ENCODE measurements around the gene SHH.

Gene SHH

DNA sequence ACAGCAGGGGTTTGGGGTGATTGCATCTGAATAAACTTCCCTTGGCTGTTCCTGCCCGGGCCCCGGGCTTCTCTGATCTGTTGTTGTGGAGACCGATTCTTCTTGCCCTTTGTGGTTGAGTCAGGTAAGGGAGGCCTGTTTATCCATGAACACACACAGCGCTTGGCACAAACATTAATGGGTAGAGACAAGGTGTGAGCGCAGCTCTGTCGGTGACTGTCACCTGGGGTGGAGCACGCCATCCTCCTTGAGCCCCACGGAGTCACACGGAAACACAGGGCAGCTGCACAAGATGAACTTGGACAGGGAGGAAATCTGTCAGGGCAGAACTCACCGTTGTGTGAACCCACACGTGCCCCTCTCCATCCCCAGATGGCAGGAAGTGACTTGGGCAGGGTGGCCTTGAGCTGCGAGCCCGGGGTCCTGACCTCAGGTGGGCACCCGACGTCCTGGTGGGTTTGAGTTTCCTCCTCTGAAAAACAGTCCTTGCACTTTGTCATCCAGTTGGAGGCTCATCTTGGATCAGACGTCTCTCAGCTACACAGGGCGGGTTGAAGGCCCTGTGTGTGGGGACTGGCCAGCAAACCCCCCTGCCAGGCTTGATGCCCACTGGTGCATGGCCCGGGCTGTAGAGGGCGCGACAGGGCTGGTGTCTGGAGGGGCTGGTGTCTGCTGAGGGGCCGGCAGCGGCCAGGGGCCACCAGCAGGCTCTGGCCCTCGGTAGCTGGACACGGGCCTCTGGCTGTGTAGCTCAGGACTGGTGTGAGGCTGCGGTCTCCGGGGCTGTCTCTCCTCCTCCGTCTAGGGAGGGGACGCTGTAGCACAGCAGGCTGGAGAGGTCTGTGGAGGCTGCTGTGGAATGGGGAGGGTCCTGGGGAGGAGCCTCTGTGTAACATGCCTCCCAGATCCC lies 24.2 kb upstream of the SHH start:
- H3K36me3 ChIP-seq (ENCODE audit: control insufficient read depth, low read length), result no peaks in the 10 kb centered on the region
- TF ChIP-seq EZH2phosphoT487 (IDR thresholded peaks at IDR 0.05; ENCODE audit: borderline replicate concordance, low read length), result no peak
- TF ChIP-seq CTCF (IDR thresholded peaks at IDR 0.05; ENCODE audit: low read depth, low read length, poor library complexity, severe bottlenecking), result no peak
- no peaks in the 10 kb centered on the region for H3K9me2 ChIP-seq (replicated peaks; ENCODE audit: control insufficient read depth, low read length)
- no peak overlapping the region for H3K4me2 ChIP-seq (ENCODE audit: low read length)
- no peaks in the 10 kb centered on the region for H3K79me2 ChIP-seq (ENCODE audit: control insufficient read depth, low read length)
- H3K4me1 ChIP-seq (ENCODE audit: control insufficient read depth, low read length), result no peaks in the 10 kb centered on the region
- H4K20me1 ChIP-seq (ENCODE audit: control insufficient read depth, insufficient read depth, low read depth, low read length), result no peaks in the 10 kb centered on the region
- no peak overlapping the region for H3K4me3 ChIP-seq (ENCODE audit: low read length)
- no peaks in the 10 kb centered on the region for H3F3A ChIP-seq (ENCODE audit: control insufficient read depth, insufficient read depth)
- H3K27ac ChIP-seq (ENCODE audit: low read depth, low read length), result no peak overlapping the region
- H3K9me3 ChIP-seq (ENCODE audit: control insufficient read depth, insufficient read depth, low read length), result no peaks in the 10 kb centered on the region
- no peaks in the 10 kb centered on the region for H3K27me3 ChIP-seq (ENCODE audit: control insufficient read depth, low read length)

DNA sequence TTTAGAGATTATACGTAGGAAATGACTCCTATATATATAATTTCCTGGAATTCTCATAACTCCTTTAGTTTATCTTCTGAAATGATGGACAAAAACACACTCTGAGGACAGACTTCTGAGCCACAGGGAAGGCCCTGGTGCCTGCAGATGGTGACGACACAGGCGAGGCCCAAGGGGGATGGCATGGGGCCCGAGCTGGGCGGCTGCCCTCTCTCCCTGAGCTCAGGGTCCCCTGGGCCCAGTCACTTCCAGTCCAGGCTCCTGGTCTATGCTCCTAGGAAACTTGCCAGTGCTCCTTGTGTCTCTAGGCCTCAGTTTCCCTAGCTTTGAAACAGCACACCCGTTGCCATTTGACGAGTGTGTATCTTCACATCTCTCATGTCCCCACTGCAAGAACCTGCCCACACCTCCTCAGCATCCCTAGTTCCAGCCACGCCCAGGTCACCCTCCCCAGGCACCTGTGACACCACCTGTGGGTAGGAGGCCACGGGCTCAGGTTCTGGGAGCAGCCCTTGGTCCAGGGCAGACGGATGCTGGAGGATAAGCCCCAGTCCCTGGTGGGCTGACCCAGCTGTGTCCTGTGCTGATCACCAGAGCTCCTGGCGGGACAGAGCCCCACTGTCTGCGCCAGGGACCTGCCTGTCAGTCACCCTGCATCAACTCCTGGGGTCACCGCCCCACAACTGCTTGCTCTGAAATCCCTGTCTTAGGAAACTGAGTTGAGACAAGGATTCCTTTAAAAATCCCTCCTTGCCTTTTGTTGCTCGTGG lies 23.4 kb upstream of the SHH start:
- Histone ChIP-seq H3K79me2 (ENCODE audit: control insufficient read depth, low read length) (no peaks in the 10 kb centered on the region), H3K27ac (ENCODE audit: low read depth, low read length) (no peak overlapping the region), H3K27me3 (ENCODE audit: control insufficient read depth, low read length) (no peaks in the 10 kb centered on the region), H4K20me1 (ENCODE audit: control insufficient read depth, insufficient read depth, low read depth, low read length) (no peaks in the 10 kb centered on the region), H3F3A (ENCODE audit: control insufficient read depth, insufficient read depth) (no peaks in the 10 kb centered on the region), H3K4me2 (ENCODE audit: low read length) (no peak overlapping the region), H3K9me3 (ENCODE audit: control insufficient read depth, insufficient read depth, low read length) (no peaks in the 10 kb centered on the region), H3K4me3 (ENCODE audit: low read length) (no peak overlapping the region), H3K9me2 (replicated peaks; ENCODE audit: control insufficient read depth, low read length) (no peaks in the 10 kb centered on the region), H3K36me3 (ENCODE audit: control insufficient read depth, low read length) (no peaks in the 10 kb centered on the region), H3K4me1 (ENCODE audit: control insufficient read depth, low read length) (no peaks in the 10 kb centered on the region)
- TF ChIP-seq CTCF (IDR thresholded peaks at IDR 0.05; ENCODE audit: low read depth, low read length, poor library complexity, severe bottlenecking) (no peak), EZH2phosphoT487 (IDR thresholded peaks at IDR 0.05; ENCODE audit: borderline replicate concordance, low read length) (no peak)

GRCh38 chr7:155834486-155835048 lies 22.3 kb upstream of the SHH start:
- H3K36me3 ChIP-seq (ENCODE audit: control insufficient read depth, low read length), result no peaks in the 10 kb centered on the region
- H3K9me2 ChIP-seq (replicated peaks; ENCODE audit: control insufficient read depth, low read length), result no peaks in the 10 kb centered on the region
- no peaks in the 10 kb centered on the region for H3F3A ChIP-seq (ENCODE audit: control insufficient read depth, insufficient read depth)
- no peaks in the 10 kb centered on the region for H4K20me1 ChIP-seq (ENCODE audit: control insufficient read depth, insufficient read depth, low read depth, low read length)
- H3K79me2 ChIP-seq (ENCODE audit: control insufficient read depth, low read length), result no peaks in the 10 kb centered on the region
- H3K4me1 ChIP-seq (ENCODE audit: control insufficient read depth, low read length), result no peaks in the 10 kb centered on the region
- TF ChIP-seq CTCF (IDR thresholded peaks at IDR 0.05; ENCODE audit: low read depth, low read length, poor library complexity, severe bottlenecking) (no peak), EZH2phosphoT487 (IDR thresholded peaks at IDR 0.05; ENCODE audit: borderline replicate concordance, low read length) (no peak)
- no peak overlapping the region for H3K27ac ChIP-seq (ENCODE audit: low read depth, low read length)
- H3K9me3 ChIP-seq (ENCODE audit: control insufficient read depth, insufficient read depth, low read length), result no peaks in the 10 kb centered on the region
- H3K27me3 ChIP-seq (ENCODE audit: control insufficient read depth, low read length), result no peaks in the 10 kb centered on the region
- no peak overlapping the region for H3K4me2 ChIP-seq (ENCODE audit: low read length)
- H3K4me3 ChIP-seq (ENCODE audit: low read length), result no peak overlapping the region
